Activated CD4-positive, alpha-beta T cell treated with anti-CD3 and anti-CD28 coated beads, Interleukin-2, amount 50 U/mL, for 48 hours (primary cell): Measurements from ENCODE around the gene NAE1.
"Not testable (repeated sequence)": the region's sequence is repeated elsewhere in the genome, so short reads cannot be mapped to it uniquely, and the experiment has no call there.

Experiments
- DNase-seq, 2 experiments: peaks; one replicate each; pipeline ENCODE4 v3.0.0-alpha.2; 2020

NAE1 gene

GRCh38 chr16:66800856-66801255 is 29.9 kb downstream of the NAE1 start:
- no peak for DNase-seq

DNA sequence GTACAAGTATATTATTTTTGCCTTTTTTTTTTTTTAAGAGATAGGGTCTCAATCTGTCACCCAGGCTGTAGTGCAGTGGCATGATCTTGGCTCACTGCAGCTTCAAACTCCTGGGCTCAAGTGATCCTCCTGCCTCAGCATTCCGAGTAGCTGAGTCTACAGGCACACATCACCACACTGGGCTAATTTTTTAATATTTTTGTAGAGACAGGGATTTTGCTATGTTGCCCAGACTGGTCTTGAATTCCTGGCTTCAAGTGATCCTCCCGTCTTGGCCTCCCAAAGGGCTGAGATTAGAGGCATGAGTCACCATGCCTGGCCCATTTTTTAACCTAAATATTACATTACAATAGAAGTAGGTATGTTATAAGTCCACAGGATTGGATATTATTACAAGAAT is 32.6 kb downstream of the NAE1 start:
- DNase-seq: no peak

DNA sequence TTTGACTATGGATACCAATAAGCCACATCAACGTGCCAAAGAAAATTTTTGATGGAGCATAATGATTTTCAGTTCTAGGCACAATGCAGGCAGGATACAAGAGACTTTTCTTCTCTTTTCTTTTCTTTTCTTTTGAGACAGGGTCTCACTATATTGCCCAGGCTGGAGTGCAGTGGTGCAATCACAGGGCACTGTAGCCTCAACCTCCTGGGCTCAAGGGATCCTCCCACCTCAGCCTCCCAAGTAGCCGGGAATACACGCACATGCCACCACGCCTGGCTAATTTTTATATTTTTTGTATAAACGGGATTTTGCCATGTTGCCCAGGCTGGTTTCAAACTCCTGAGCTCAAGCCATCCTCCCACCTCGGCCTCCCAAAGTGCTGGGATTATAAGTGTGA is 36.8 kb downstream of the NAE1 start:
- not testable (repeated sequence) for DNase-seq

DNA sequence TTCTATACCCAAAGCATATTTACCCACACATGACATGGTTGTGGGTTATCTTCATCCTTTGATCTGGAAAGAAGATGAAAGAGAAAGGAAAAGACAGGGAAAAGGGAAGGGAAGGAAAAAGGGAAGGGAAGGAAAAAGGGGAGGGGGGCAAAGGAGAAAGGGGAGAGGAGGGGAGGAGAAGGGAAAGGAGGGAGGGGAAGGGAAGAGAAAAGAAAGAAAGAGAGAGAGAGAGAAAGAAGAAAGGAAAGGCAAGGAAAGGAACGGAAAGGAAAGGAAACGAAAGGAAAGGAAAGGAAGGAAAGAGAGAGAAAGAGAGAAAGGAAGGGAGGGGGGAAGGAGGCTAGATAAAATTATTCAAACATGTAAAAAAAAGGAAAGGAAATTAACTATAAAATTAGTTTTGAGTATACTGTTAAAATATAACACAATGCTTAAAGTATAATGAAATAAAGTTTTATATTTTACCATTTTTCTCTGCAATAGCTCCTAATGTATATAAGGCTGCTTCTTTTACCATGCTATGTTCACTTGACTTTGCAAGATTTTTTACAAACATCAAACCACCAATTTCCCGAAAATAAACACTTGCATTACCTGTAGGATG is 40.5 kb downstream of the NAE1 start:
- DNase-seq: no peak

- no peak for DNase-seq
Observed at GRCh38 chr16:66787427-66787826, 43.3 kb downstream of the NAE1 start.

- no peak for DNase-seq
Observed at GRCh38 chr16:66786551-66786950, 44.2 kb downstream of the NAE1 start.

DNA sequence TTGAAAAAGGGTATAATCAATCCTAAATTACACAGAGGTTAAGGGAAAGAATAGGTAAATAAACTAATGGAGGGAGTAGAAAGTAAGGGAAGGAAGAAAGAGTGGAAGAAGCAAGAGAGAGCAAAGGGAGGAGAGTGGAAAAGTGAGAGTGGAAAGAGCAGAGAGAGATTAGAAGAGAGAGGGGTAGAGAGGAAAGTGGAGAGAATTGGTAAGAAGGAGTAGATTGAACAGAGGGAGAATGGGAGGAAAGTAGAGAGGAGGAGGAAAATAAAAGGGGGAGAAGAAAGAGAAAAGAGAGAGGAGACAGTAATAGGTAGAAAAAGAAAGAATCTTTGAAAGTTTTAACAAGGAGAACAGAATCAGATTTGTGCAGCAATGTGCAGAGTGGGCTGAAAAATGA is 54.3 kb downstream of the NAE1 start:
- DNase-seq: no peak

DNA sequence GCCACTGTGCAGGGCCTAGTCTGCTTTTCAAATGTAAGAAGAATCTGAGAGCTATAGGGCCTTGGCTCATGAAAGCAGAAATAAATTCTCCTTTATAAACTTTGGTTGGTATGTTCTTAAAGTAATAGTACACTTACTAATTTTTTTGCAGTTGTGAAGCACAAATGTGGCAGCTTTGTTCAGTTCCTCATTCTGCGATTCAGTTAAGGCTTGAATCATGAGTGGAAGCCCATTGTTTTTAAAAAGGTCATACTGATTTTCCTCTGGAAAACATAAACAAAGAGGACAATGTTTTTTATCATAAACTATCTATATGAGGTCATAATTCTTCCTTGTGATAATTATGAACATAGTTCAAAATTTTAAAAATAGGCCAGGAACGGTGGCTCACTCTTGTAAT is 55.8 kb downstream of the NAE1 start:
- DNase-seq: no peak

- DNase-seq: no peak
Observed at GRCh38 chr16:66758086-66758485, 72.7 kb downstream of the NAE1 start.

DNA sequence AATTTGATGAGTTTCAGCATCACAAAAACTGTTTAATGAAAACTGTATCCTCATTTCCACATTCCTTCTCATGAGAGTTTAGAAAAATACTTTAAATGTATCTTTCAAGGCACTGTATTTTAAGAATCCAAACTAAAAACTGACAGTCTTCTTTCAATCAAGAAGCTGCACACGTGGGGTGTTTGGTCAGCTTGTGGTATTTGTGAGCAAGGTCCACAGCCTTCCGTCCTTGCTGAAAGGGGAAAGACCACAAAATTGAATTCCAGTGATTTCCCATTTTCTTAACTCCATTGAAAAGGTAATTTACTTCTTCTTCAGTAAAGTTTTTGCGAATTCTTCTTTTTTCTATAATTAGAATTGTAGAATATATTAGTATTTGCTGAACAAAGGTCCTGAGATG is 76.0 kb downstream of the NAE1 start:
- DNase-seq: no peak

- no peak for DNase-seq
Observed at GRCh38 chr16:66754211-66754610, 76.6 kb downstream of the NAE1 start.

GRCh38 chr16:66752958-66753357 is 77.8 kb downstream of the NAE1 start:
- DNase-seq: no peak
